Measurements from ENCODE around the gene LCE3C. TPM values are rescaled to one million over a fixed set of nuclear protein-coding genes. Genes with fewer than 3 reads are reported as not detected.

Gene LCE3C
- total RNA-seq, 2 donors from 2014 or later = not detected

GRCh38 chr1:152623203-152623844 lies 23.3 kb downstream of the LCE3C start:
- DNase-seq = peak; percentile 19 to 31
- peaks cover 0 to 1% of the 10 kb centered on the region in 2 donors for H3K36me3 Mint-ChIP-seq (ENCODE audit: insufficient read depth in 2 of 2)
- H3K27me3 Mint-ChIP-seq (ENCODE audit: low read depth) = peaks cover 21% of the 10 kb centered on the region

GRCh38 chr1:152626744-152627143 lies 26.7 kb downstream of the LCE3C start:
- Mint-ChIP-seq H3K9me3 (peaks cover 0 to 1% of the 10 kb centered on the region in 2 donors), H3K27me3 (ENCODE audit: low read depth) (peaks cover 21% of the 10 kb centered on the region), H3K4me3 (no peak overlapping the region), H3K4me1 (ENCODE audit: low read depth) (no peaks in the 10 kb centered on the region), H3K27ac (no peak overlapping the region), H3K36me3 (ENCODE audit: insufficient read depth in 2 of 2) (no peaks in the 10 kb centered on the region)
- DNase-seq = no peak
- ATAC-seq (replicated peaks in 1 of 2) = no peak

More at GRCh38 chr1:152623203-152623844, 23.3 kb downstream of the LCE3C start:
- H3K27ac Mint-ChIP-seq = no peak overlapping the region
- no peak overlapping the region for H3K4me3 Mint-ChIP-seq
- no peaks in the 10 kb centered on the region for H3K4me1 Mint-ChIP-seq (ENCODE audit: low read depth)
- peak; percentile 29 to 48 for ATAC-seq (replicated peaks in 1 of 2)
- peaks cover 2 to 6% of the 10 kb centered on the region in 2 donors for H3K9me3 Mint-ChIP-seq

GRCh38 chr1:152630596-152630995 lies 30.6 kb downstream of the LCE3C start:
- Mint-ChIP-seq H3K4me1 (ENCODE audit: low read depth) (no peaks in the 10 kb centered on the region), H3K27me3 (ENCODE audit: low read depth) (peaks cover under 1% of the 10 kb centered on the region), H3K9me3 (peaks cover 2% of the 10 kb centered on the region in 2 donors), H3K36me3 (ENCODE audit: insufficient read depth in 2 of 2) (no peaks in the 10 kb centered on the region), H3K4me3 (no peak overlapping the region), H3K27ac (no peak overlapping the region)
- DNase-seq (no peak), ATAC-seq (replicated peaks in 1 of 2) (no peak)

- H3K9me3 Mint-ChIP-seq = peaks cover 0 to 1% of the 10 kb centered on the region in 2 donors
- H3K4me1 Mint-ChIP-seq (ENCODE audit: low read depth) = no peaks in the 10 kb centered on the region
- H3K27ac Mint-ChIP-seq = no peak overlapping the region
- no peaks in the 10 kb centered on the region for H3K36me3 Mint-ChIP-seq (ENCODE audit: insufficient read depth in 2 of 2)
- DNase-seq (no peak), ATAC-seq (replicated peaks in 1 of 2) (no peak)
- peaks cover 7% of the 10 kb centered on the region for H3K27me3 Mint-ChIP-seq (ENCODE audit: low read depth)
- no peak overlapping the region for H3K4me3 Mint-ChIP-seq
These were observed 40.3 kb downstream of the LCE3C start for GRCh38 chr1:152640351-152640750.

GRCh38 chr1:152643945-152644344 lies 43.9 kb downstream of the LCE3C start:
- Mint-ChIP-seq H3K4me1 (ENCODE audit: low read depth) (no peaks in the 10 kb centered on the region), H3K27ac (no peak overlapping the region), H3K27me3 (ENCODE audit: low read depth) (peaks cover 17% of the 10 kb centered on the region), H3K9me3 (peaks cover 0 to 1% of the 10 kb centered on the region in 2 donors), H3K36me3 (ENCODE audit: insufficient read depth in 2 of 2) (no peaks in the 10 kb centered on the region), H3K4me3 (no peak overlapping the region)
- ATAC-seq (replicated peaks in 1 of 2) (no peak), DNase-seq (no peak)

GRCh38 chr1:152645146-152645545 lies 45.1 kb downstream of the LCE3C start:
- Mint-ChIP-seq H3K36me3 (ENCODE audit: insufficient read depth in 2 of 2) (no peaks in the 10 kb centered on the region), H3K27ac (no peak overlapping the region), H3K4me3 (no peak overlapping the region), H3K4me1 (ENCODE audit: low read depth) (no peaks in the 10 kb centered on the region), H3K27me3 (ENCODE audit: low read depth) (peaks cover 17% of the 10 kb centered on the region), H3K9me3 (no peaks in the 10 kb centered on the region)
- DNase-seq = no peak
- ATAC-seq (replicated peaks in 1 of 2) = no peak

DNA sequence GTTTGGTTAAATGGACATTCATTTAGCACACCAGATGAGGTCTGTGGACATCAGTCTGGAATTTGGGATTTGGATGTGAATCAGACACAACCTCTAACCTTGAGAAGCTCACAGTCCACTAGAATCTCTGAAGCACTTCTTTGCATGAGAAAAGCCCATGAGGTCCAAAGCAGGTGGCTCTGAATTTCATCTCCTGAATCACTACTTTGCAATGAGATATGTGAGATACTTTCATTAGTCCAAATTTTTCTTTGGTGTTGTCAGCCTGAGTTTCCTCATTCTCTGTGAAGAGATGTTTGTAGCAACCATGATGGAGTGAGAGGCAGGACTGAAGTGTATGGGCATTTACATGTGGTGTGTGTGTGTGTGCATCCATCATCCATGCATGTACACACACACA lies 46.6 kb downstream of the LCE3C start:
- Mint-ChIP-seq H3K4me1 (ENCODE audit: low read depth) (no peaks in the 10 kb centered on the region), H3K27me3 (ENCODE audit: low read depth) (peaks cover 17% of the 10 kb centered on the region), H3K36me3 (ENCODE audit: insufficient read depth in 2 of 2) (no peaks in the 10 kb centered on the region), H3K27ac (no peak overlapping the region), H3K9me3 (no peaks in the 10 kb centered on the region), H3K4me3 (no peak overlapping the region)
- no peak for ATAC-seq (replicated peaks in 1 of 2)
- no peak for DNase-seq

Other genes starting within 250 kb of the LCE3C start
- not detected for gene FLG2, start 240.2 kb upstream of the LCE3C start, total RNA-seq
- not detected for gene CRNN, start 186.0 kb upstream of the LCE3C start, total RNA-seq
- gene LCE5A, start 89.4 kb upstream of the LCE3C start, total RNA-seq = not detected
- gene CRCT1, start 85.8 kb upstream of the LCE3C start, total RNA-seq = not detected
- gene LCE3E, start 33.5 kb upstream of the LCE3C start, total RNA-seq = not detected
- gene LCE3D, start 19.7 kb upstream of the LCE3C start, total RNA-seq = not detected
- not detected for gene LCE3B, start 13.6 kb downstream of the LCE3C start, total RNA-seq
- gene LCE3A, start 22.9 kb downstream of the LCE3C start, total RNA-seq = not detected
- gene LCE2D, start 63.1 kb downstream of the LCE3C start, total RNA-seq = not detected
- not detected for gene LCE2C, start 75.0 kb downstream of the LCE3C start, total RNA-seq
- gene LCE2B, start 85.9 kb downstream of the LCE3C start, total RNA-seq = not detected
- gene LCE2A, start 98.1 kb downstream of the LCE3C start, total RNA-seq = not detected
- not detected for gene LCE4A, start 107.9 kb downstream of the LCE3C start, total RNA-seq
- not detected for gene KPRP, start 157.8 kb downstream of the LCE3C start, total RNA-seq
- gene LCE1F, start 174.9 kb downstream of the LCE3C start, total RNA-seq = not detected
- not detected for gene LCE1E, start 186.0 kb downstream of the LCE3C start, total RNA-seq
- not detected for gene LCE1D, start 196.5 kb downstream of the LCE3C start, total RNA-seq
- not detected for gene LCE1C, start 206.4 kb downstream of the LCE3C start, total RNA-seq
- gene LCE1B, start 211.7 kb downstream of the LCE3C start, total RNA-seq = not detected
- gene LCE1A, start 227.2 kb downstream of the LCE3C start, total RNA-seq = not detected
- gene LCE6A, start 242.6 kb downstream of the LCE3C start, total RNA-seq = not detected

All from activated T-cell treated with anti-CD3 and anti-CD28 coated beads, Interleukin-2, amount 50 U/mL, for 72 hours (primary cell).